GM10248 (cell line): Measurements from ENCODE around the gene TGFBI.

ENCODE experiments used
- CTCF ChIA-PET: fragments of 300-600 bp; sonication (Branson Sonifier 250); formaldehyde crosslinking; extraction: SDS; loops from one replicate; lab custom pipeline; 2021; ENCODE audit warnings: antibody characterized with exemption; lab: Yijun Ruan, JAX
- POLR2A ChIA-PET: fragments of 350-650 bp; sonication (Branson Sonifier 250); formaldehyde crosslinking; extraction: SDS; loops from one replicate; lab custom pipeline; 2020; ENCODE audit warnings: antibody characterized with exemption; lab: Yijun Ruan, JAX
- DNase-seq: peaks from one replicate; pipeline ENCODE4 v3.0.0; 2012; ENCODE audit errors: extremely low spot score
- TF ChIP-seq, protein P1 (sequence below): IDR thresholded peaks from 2 replicates; pipeline ENCODE4 v1.5.1; 2012; ENCODE audit warnings: mild to moderate bottlenecking, low read depth; ENCODE audit errors: extremely low read depth, missing control alignments, control extremely low read depth

TGFBI gene

DNA sequence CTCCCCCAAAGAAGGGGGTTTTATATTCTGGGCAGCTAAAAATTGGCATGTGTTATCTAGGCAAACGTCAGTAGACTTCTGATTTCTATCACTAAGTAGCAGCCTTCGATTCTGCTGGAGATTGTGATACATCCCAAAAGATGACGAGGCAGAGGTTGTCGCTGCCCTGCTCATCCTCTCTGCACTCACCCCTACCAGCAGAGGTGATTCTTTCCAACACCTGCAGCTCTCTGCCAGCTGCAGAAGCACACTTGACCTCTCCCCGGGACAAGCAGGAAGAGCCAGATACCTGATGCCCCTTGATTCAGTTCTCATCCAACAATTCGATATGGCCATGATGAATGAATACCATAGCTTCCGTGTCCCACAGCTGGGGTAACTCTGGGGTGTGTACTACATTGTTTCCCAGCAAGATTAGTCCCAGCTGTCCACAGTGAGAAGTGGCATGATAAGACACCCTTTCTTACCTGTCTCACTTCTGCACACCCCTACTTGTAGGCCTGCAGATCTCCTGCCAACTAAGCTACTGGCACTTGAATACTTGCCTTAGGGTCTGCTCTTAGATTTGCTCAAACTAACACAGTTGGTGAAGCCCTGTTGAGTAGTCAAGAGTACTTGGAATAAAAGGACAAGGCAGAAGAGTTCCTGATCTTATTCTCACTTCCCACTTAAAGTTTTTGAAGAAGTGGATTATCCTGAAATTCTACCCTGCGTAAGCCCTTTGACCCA is 66.3 kb downstream of the TGFBI start:
- CTCF ChIA-PET, result interaction anchor here (0.6 to 1.4 kb wide), 5 partner anchors 8 to 77 kb away, joined by 3 read pairs; no protein-coding TSS in a partner anchor

DNA sequence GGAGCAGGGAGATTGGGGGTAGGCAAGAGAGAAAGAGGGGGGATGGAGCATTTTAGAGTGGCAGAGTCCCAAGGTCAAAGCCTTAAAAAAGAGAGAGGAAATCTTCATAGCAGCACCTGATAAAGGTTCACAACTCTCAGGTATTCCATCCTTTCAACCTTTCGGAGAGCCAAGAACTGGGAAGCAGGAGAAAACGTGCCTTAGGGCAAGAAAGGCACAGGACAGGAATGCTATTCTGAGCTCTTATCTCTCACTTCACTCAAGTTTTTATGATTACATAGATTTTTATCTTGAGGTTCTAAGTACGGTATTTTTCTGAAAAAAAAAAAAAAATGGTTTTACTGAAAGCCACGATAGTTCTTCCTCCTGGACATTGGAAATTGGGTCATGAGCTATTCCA is 69.4 kb downstream of the TGFBI start:
- TF ChIP-seq, protein P1, sequence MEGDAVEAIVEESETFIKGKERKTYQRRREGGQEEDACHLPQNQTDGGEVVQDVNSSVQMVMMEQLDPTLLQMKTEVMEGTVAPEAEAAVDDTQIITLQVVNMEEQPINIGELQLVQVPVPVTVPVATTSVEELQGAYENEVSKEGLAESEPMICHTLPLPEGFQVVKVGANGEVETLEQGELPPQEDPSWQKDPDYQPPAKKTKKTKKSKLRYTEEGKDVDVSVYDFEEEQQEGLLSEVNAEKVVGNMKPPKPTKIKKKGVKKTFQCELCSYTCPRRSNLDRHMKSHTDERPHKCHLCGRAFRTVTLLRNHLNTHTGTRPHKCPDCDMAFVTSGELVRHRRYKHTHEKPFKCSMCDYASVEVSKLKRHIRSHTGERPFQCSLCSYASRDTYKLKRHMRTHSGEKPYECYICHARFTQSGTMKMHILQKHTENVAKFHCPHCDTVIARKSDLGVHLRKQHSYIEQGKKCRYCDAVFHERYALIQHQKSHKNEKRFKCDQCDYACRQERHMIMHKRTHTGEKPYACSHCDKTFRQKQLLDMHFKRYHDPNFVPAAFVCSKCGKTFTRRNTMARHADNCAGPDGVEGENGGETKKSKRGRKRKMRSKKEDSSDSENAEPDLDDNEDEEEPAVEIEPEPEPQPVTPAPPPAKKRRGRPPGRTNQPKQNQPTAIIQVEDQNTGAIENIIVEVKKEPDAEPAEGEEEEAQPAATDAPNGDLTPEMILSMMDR, result no peak
- DNase-seq, result no peak
- ChIA-PET CTCF (no interaction called here), POLR2A (no interaction called here)

More for the DNA sequence above, 66.3 kb downstream of the TGFBI start:
- DNase-seq, result no peak
- TF ChIP-seq, protein P1, result no peak
- POLR2A ChIA-PET, result no interaction called here

DNA sequence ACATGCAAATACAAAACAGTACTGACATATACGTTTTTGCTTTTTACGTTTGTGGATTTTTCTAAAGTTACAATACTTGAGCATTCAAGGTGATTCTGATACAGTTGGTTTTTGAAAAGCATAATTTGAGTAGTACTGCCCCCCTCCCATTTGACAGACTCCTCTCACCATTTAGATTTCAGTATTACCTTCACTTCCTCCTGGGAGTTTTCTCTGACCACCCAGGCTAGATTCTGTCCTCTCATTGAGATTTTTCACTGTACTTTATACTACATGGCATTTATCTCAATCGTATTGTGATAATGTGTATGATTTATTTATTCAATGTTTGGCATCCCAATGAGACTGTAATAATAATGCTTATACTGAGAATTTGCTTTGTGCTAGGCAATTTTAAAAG is 71.1 kb downstream of the TGFBI start:
- TF ChIP-seq, protein P1, result no peak
- ChIA-PET POLR2A (no interaction called here), CTCF (interaction anchor here (1.0 to 3.8 kb wide), 3 partner anchors 16 to 19 kb away, joined by 3 to 13 read pairs (median 10); no protein-coding TSS in a partner anchor)
- DNase-seq, result no peak

DNA sequence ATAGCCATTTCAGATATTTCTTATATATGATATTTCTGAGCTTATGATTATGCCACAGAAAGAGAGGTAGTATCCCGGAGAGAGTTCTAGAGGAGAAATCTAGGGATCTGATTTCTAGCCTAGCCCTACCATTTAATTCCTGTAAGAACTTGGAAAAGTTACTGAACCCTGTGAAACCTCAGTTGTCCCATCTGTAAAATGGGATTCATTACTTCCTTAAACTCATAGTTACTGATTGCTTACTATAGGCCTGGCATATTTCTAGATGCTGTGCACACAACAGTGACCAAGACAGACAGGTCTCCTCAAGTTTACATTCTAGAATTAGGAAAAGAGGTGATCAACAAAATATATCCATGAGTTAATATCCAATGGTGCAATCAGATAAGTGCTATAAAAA is 73.1 kb downstream of the TGFBI start:
- CTCF ChIA-PET, result interaction anchor here (3.5 to 3.8 kb wide), 2 partner anchors 14 to 21 kb away, joined by 10 to 13 read pairs; no protein-coding TSS in a partner anchor

DNA sequence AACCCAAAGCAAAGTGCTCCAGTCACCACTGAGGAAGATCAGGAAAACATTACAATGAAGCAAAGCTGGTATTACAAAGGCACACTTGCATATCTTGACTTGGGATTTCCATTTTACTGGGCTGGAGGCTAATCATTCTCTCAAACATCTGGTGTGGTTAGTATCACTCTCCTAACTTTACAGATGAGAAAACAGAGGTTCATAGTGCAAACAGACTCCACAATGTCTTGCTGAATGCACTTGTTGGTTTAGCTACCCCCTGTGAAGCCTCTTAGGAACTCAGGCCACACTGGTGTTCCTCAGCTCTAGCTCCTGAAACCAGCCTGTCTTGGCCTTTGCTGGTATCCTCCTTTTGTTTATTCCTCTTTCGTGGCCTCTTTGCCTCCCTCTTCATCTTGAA is 74.3 kb downstream of the TGFBI start:
- DNase-seq, result no peak
- ChIA-PET POLR2A (no interaction called here), CTCF (interaction anchor here (1.2 to 3.5 kb wide), 3 partner anchors 9 to 22 kb away, joined by 3 to 13 read pairs (median 4); no protein-coding TSS in a partner anchor)
- TF ChIP-seq, protein P1, result no peak

More for the DNA sequence above, 73.1 kb downstream of the TGFBI start:
- TF ChIP-seq, protein P1, result no peak
- no peak for DNase-seq
- POLR2A ChIA-PET, result no interaction called here

DNA sequence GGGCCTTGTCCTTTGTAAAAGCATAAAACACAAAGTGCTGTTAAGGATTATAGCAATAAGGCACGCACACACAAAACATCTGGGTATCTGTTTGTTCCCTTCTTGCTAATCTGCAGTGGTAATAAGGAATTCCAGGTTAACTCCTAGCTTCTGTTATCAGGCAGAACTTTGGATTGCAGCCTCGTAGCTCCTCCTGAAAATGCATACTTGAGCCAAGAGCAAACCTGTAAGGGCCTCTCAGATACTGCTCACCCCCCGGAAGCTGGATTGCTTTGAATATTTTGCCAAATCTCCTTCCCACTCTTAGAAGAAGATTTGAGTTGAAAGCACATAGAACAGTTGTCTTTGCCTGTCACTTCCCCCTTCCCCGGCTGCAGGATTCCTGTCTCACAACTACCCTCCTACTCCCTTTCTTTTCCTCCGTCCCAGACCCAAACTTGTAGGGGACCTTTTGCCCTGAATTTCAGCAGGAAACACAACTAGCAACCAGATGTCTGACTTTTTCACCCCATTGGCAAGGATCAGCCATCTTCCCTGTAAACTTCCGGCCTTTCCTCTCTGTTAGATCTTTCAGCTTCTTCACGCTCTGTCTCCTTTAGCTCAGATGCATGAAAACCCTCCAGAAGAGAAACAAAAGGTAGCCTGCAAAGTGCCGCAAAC is 75.6 kb downstream of the TGFBI start:
- TF ChIP-seq, protein P1, result no peak
- DNase-seq, result no peak

More for the DNA sequence above, 75.6 kb downstream of the TGFBI start:
- ChIA-PET CTCF (interaction anchor here (1.0 to 1.9 kb wide), 4 partner anchors 19 to 25 kb away, joined by 3 to 4 read pairs (median 4); no protein-coding TSS in a partner anchor), POLR2A (no interaction called here)
